ENCODE data around the gene MAP7D1.
"Not testable (repeated sequence)": the region's sequence is repeated elsewhere in the genome, so short reads cannot be mapped to it uniquely, and the experiment has no call there.

Gene MAP7D1

GRCh38 chr1:36154335-36154734 lies 1.6 kb upstream of the MAP7D1 start:
- DNase-seq = no peak

DNA sequence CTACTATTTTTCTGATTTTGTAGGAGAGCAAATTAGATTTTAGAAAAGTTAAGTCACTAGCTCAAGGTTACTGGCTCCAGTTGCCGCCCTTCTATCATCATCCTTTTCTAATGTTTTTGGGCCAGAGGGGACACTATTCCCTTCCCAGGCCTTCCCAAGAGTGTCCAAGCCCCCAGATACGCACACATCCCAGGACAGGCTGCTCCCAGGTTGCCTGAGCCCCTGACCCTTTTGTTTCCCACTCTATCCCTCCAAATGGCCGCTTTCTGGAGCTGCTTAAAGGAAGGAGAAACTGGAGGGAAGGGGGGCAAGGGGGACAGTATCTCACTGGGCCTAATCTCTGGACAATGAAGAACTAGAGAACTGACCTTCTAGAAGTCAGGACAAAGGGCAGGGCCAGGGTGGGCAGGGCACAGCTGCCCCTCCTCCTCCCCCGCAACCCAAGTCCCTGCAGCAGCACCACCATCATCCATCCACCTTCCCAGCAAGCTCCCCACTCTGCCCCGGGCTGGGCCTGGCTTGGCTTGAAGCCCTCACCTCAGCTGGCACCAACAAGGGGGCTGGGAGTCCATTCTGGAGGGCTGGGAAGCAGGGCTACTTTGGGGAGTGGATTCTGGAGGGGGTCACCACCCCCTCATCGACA lies 1.1 kb upstream of the MAP7D1 start:
- no peak for DNase-seq

DNA sequence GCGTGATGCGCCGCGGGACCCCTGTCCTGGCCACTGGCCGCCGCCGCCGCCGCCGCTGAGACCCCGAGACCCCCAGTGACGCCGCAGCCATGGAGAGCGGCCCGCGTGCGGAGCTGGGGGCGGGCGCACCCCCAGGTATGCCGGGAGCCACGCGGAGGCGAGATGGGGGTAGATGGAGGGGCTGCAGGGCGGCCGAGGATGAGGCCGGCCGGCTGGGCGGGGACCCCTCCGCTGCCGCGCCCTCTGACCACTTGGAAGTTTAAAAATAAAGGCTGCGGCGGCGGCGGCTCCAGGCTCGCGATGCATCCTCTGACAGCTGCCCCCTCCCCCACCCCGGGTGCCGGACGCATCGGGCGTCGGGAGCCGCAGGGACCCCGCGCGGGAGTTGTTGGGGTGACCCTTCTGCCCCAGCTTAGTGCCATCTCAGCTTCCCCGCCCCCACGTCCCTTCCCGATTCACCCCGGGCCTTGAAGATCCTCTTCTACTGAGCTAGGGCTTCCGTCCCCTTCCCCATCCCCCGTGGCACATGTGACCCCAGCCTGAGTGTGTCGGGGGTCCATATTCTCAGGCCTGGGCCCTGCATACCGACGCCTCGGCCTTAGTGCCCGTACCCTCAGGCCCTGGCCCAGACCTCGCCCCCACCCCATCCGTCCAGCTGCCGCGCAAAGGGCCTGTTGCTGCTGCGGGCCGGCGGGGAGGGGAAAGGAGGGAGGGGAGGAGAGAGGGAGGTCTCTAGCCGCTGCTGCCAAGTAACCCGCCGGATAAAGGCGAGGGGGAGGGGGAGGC lies 562 bp downstream of the MAP7D1 start:
- peak; percentile 69 for DNase-seq

DNA sequence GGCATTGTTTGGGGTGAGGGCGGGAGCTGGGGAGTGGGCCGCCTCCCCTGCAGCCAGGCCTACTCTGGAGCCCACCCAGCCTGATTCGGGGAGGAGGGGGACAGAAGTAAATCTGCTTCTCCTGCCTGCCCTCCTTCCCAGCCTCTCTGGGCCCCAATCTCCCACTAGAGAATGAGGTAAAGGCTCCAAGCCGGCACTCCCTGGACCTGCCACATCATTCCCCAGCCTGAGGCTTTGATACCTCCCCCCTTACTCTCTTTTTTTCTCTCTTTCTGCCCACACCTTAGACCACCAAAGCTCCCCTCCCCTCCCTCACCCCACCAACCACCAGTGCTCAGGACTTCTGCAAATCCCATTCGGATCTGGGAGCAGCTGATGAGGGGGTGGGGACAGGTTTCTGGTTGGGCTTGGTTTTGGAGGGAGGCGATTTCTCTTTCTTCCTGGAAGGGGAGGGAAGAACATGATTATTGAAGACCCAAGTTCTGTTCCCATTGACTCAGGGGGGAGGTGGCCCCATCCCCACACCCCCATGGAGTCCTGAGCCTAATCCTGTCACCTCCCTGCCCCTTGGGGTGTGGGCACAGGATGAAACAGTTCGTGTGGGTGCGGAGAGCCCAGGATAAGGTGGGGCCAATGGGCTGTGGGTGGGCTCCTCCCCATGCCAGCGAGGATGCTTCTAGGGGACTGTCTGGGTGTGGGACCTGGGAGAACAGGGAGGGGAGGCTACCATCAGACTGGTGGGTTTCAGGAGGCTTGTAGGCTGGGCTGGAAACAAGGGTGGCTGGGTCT lies 1.3 kb downstream of the MAP7D1 start:
- DNase-seq = no peak

- DNase-seq = no peak
Measured at GRCh38 chr1:36157973-36158826, 2.2 kb downstream of the MAP7D1 start.

GRCh38 chr1:36158827-36159252 lies 2.9 kb downstream of the MAP7D1 start:
- DNase-seq = not testable (repeated sequence)

DNA sequence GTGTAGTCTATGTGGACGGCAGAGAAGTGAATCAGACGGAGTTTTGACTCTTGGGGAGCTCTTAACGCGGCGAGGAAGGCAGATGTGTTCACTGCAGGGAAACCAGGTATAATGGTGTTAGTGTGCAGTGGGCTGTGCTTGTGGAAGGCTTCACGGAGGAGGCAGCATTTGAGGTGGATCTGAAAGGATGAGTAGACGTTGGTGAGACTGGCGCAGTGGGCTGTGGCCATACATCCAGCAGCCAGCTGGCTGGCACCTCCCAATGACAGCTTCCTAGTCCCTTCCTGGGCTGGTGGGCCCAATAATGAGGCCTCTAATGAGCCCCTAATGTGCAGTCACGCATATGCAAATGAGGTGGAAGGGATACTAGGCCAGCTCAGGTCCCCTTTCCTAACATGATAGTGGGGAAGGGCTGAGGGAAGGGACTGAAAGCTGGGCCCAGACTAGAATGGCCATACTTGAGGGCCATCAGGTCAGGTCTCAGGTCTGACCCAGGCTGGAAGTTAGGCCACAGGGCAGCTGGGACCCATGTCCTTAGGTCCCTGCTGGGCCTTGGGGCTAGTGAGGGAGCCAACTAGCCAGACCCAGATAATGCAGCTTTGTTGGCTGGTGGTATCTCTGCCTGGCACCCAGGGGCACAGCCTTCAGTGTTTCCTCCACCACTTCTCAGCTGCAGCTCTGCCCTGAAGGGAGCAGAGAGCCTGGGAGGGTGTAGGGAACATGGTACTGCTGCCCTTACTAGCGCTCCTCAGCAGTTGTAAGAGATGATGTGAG lies 3.8 kb downstream of the MAP7D1 start:
- no peak for DNase-seq

DNA sequence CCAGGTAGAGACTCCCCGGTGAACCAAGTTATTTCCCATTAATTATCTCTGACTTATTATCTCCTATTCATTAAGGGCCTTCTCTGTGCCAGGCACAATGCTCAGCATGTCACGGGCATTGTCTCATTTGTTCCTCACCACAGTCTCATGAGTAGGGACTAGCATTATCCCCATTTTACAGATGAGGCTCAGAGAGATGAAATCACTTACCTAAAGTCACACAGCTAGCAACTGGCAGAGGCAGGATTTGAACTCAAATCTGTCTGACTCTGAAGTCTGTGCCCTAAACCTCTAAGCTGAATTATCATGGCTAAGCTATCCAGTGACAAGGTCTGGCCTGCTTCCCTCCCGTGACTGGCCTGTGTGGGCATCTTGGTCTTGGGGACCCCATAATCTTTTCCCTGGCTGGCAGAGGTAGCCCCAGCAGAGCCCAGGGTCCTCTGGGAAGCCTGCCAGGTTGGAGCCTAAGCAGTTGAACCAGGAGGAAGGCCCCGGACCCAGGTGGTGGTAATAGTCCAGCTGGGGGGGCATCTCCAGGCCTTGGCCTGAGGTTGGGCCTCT lies 4.5 kb downstream of the MAP7D1 start:
- no peak for DNase-seq

- no peak for DNase-seq
Measured at GRCh38 chr1:36160949-36161485, 5.1 kb downstream of the MAP7D1 start.

DNA sequence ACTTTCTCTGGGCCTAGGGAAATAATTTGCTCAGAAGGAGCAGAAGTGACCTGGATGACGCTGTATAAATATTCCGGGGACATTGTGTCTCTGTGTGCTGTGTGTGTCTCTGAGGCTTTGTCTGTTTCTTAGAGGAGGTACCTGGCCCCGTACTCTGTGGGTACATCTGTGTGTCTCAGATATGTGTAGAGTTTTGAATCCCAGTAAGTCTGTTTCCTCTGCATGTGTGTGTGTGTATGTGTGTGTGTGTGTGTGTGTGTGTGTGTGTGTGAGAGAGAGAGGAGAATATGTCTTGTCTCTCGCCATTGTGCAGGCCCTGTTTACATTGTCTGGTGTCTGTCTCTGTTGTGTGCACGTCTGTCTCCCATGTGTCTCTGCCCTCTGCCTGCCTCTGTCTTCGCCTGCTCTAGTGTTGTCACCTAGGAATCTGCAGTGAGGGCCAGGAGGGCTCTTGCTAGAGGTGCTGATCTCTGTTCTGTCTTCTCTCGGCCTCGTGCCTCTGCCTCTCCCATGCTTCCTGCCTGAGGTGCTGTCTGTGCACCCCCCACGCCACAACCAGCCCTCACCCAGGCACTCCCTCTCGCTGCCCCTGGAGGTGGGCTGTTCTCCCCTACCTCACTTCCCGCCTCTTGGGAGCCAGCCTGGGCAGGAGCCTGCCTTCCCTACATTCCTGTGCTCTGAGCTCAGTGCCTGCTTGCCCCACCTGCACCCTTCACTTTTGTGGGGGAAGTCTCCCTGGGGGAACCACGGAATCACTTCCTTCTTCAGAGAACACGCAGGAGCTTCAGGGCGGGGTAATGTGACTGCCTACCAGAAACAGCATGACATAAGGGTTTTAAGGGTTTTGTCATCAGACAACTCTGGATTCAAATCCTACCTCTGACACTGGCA lies 5.9 kb downstream of the MAP7D1 start:
- DNase-seq = no peak

GRCh38 chr1:36162680-36163239 lies 6.8 kb downstream of the MAP7D1 start:
- DNase-seq = no peak

DNA sequence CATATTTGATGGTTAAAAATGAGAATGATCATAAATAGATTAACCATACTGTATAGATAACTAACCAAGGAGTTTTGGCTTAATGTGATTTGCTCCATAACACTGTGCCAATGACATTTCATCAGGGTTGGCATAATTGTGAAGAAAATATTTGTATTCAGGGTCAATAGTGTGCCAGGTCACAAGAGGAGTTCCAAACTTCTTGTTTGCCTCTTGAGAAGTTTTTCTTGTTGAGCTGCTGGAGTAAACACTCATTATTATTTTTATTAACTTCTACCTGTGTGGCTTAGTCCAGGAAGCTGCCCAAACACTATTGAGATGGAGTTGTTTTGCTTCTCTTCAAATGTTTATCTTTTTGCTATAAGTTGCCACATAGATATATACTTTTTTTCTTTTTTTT lies 7.5 kb downstream of the MAP7D1 start:
- DNase-seq = no peak

DNA sequence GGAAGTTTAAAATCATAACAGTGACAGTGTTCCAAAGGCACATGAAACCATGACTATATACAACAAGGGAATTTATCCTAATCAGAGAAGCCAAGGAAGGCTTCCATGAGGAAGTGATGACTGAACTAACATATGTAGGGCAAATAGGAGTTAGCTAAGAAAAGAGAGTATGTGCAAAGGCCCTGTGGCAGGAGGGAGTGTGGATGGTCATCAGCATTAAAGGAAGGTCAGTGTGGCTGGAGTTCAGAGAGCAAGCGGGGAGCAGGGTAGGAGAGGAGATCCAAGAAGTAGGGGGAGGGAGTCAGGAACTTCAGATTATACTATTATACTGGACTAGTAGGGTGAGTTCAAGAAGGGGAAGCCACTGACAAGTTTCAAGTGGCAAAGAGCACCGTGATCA lies 8.4 kb downstream of the MAP7D1 start:
- no peak for DNase-seq

DNA sequence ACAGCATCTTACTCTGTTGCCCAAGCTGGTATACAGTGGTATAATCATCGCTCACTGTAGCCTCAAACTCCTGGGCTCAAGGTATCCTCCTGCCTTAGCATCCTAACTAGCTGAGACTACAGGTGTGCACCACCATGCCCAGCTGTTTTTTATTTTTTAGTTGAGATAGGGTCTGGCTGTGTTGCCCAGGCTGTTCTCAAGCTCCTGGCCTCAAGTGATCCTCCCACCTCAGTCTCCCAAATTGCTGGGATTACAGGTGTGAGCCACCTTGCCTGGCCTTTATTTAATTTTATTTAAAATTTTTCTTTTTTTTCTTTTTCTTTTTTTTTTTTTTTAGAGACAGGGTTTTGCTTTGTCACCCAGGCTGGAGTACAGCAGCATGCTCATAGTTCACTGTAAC lies 9.2 kb downstream of the MAP7D1 start:
- DNase-seq = no peak

- DNase-seq = no peak
Measured at GRCh38 chr1:36166136-36166535, 10.2 kb downstream of the MAP7D1 start.

DNA sequence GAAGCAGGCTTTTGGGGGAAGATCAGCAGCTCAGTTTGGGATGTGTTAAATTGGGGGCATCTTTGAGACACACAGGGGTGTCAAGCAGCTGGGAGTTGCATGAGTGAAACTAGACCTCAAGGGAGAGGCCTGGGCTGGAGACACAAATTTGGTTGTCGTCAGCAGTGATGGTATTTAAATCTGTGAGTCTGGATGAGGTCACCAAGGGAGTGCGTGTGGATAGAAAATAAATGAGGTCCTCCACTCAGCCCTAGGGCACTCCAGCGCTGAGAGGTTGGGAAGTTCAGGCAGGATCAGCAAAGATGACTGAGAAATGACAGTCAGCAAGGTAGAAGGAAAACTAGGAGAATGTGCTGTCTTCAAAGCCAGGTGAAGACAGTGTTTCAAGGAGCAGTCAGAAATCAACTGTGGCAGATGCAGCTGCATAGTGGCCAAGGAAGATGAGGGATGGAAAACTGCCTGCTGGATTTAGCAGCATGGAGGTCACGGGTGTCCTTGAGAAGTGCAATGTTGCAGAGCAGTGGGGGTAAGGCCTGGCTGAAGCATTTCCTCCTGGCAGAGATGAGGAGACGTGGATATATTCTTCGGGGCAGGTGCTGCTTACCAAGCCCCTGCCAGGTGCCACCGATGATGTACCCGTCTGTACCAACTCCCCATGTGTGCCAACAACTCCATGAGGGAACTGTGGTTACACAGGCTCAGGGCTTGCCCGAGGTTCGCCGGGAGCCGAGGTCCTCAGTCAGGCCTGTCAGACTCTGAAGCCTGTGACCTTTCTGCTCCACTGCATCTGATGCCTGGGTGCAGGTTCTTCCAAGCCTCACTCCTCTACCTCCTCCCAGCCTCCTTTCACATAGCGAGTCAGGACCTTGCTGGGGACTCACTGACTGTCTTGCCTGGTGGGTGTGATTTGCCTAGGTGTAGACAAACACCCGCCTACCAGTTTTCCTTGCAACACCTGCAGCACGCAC lies 11.3 kb downstream of the MAP7D1 start:
- no peak for DNase-seq

DNA sequence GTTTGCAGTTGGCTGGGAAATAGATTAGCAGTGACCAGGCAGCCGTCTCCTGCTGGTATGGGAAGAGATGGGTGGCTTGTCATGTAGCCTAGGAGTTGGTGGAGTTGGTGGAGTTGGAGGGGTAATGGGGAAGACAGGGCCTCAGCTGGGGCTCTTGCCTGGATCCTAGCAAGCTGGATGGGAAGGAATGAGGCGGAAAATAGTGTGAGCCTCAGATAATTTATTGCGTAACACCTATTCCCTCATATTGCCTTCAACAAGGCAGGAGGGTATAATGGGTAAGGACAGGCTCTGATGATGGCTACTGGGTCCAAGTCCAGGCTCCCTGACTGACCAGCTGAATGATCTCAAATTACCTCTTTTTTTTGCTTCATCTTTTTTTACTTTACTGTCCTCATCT lies 12.6 kb downstream of the MAP7D1 start:
- DNase-seq = no peak

DNA sequence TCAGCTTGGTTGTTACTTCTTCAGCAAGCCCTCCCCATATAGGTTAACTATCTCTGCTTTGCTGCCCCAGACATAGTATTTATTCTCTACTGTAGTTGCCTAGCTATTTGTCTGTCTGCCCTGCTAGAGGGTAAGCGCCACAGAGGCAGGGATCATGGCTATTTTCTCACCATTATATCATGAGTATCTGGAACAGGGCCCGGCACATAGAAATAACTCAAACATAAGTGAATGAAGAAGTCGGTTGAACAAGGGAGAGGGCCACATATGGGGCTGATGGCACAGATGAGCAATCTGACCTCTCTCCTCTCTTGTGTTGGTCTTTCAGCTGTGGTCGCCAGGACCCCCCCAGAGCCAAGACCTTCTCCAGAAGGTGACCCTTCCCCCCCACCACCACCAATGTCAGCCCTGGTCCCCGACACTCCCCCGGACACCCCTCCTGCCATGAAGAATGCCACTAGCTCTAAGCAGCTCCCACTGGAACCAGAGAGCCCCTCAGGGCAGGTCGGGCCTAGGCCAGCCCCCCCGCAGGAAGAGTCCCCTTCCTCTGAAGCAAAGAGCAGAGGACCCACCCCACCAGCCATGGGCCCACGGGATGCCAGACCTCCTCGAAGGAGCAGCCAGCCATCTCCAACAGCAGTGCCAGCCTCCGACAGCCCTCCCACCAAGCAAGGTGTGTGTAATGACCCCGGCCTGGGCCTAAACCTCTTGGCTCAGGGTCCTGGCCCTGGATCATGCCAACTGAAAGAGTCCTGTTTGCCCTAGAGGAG lies 14.9 kb downstream of the MAP7D1 start:
- no peak for DNase-seq
